Stomach (tissue), 9 donors: Measurements from ENCODE around the gene NISCH. TPM values are rescaled to one million over a fixed set of nuclear protein-coding genes. Genes with fewer than 3 reads are reported as not detected.

ENCODE experiments used
- DNase-seq, 2 donors: peaks; one replicate each; pipeline versions ENCODE4 v3.0.0 to v3.0.0-alpha.2; 2013 to 2019
- H3K27ac ChIP-seq, 5 donors: fragments of 200-600 bp in 4 of 5; sonication (generic) in 4 of 5; one replicate each; pipeline ENCODE4 v1.5.1; 2013 to 2019; ENCODE audit warnings: mild to moderate bottlenecking in 1 of 5, moderate library complexity in 1 of 5
- H3K27me3 ChIP-seq, 3 donors: fragments of 200-600 bp; sonication (generic); one replicate each; pipeline ENCODE4 v1.5.1; 2017 to 2019; ENCODE audit warnings: mixed run types in 1 of 3
- H3K36me3 ChIP-seq, 4 donors: fragments of 200-600 bp; sonication (generic); 1 replicate in 3 of 4; 2 replicates in 1 of 4; pipeline ENCODE4 v1.5.1; 2016 to 2019
- H3K4me1 ChIP-seq, 4 donors: fragments of 200-600 bp; sonication (generic); one replicate each; pipeline ENCODE4 v1.5.1; 2016 to 2019
- H3K4me3 ChIP-seq, 4 donors: fragments of 200-600 bp; sonication (generic) in 3 of 4; one replicate each; pipeline ENCODE4 v1.5.1; 2016 to 2019; ENCODE audit warnings: mild to moderate bottlenecking in 1 of 4
- H3K9me3 ChIP-seq, 4 donors: fragments of 200-600 bp; sonication (generic); one replicate each; pipeline ENCODE4 v1.5.1; 2016 to 2019
- CTCF ChIP-seq, 7 experiments: fragments of 450-650 bp in 4 of 7; fragments of 200-600 bp in 3 of 7; sonication (generic) in 3 of 7; IDR thresholded peaks; one replicate each; pipeline ENCODE4 v1.5.1; 2016 to 2019; ENCODE audit warnings: antibody characterized with exemption in 7 of 7, control low read depth in 2 of 7, mild to moderate bottlenecking in 1 of 7
- EP300 ChIP-seq: sonication (generic); formaldehyde crosslinking; IDR thresholded peaks from one replicate; pipeline ENCODE4 v1.6.1; 2017; ENCODE audit warnings: antibody characterized with exemption
- POLR2A ChIP-seq, 4 donors: fragments of 450-650 bp; IDR thresholded peaks; one replicate each; pipeline ENCODE4 v1.6.1; 2016; ENCODE audit warnings: antibody characterized with exemption in 4 of 4, control low read depth in 2 of 4, mild to moderate bottlenecking in 1 of 4, moderate library complexity in 1 of 4
- POLR2AphosphoS5 ChIP-seq, 3 donors: sonication (generic); formaldehyde crosslinking; IDR thresholded peaks; one replicate each; pipeline ENCODE4 v1.6.1; 2016; ENCODE audit warnings: antibody characterized with exemption in 3 of 3
- WGBS, 5 donors: extraction: QIAGEN DNeasy Blood & Tissue Kit in 3 of 5; methylation state at CpG; one replicate each; pipeline versions ENCODE4 v1.1.5 to v1.1.7; 2013 to 2018; 5-methylcytosine and 5-hydroxymethylcytosine counted together
- intact Hi-C: fragments of 100-400 bp; cut with DNase I; formaldehyde crosslinking; loops from one replicate; pipeline ENCODE4 v1.15.1; 2023; ENCODE audit warnings: low total_unique reads
- polyA plus RNA-seq, 3 donors: library from polyadenylated mRNA; stranded (reverse); fragments of 200-250 nt; gene quantifications; one replicate each; pipeline ENCODE4 v1.2.3, GENCODE V29; 2013
- total RNA-seq, 5 donors: library from RNA; depleted of rRNA; stranded (reverse); fragments of >200 nt; gene quantifications; one replicate each; pipeline versions ENCODE4 v1.1.0 to v1.2.3, GENCODE V29; 2014 to 2016
- donor health status: healthy with polysubstance abuse.
- donor health status: Bipolar disorder and iron deficiency.
- donor health status: healthy.

Gene NISCH
- total and polyA plus RNA-seq, 8 donors = 18.3 to 456 (median 69.9) TPM

GRCh38 chr3:52479037-52479876 lies 23.9 kb downstream of the NISCH start:
- Histone ChIP-seq H3K4me3 (no peak overlapping the region), H3K27ac (no peak overlapping the region), H3K36me3 (peaks cover 80 to 98% (median 97%) of the 10 kb centered on the region in 4 donors), H3K9me3 (no peaks in the 10 kb centered on the region), H3K4me1 (peaks cover 0 to 14% (median 5%) of the 10 kb centered on the region in 4 donors), H3K27me3 (no peaks in the 10 kb centered on the region)
- WGBS, 5 donors = 94 to 98% (median 96%) methylated on average over 7 of the region's 7 CpGs
- no peak for TF ChIP-seq CTCF (IDR thresholded peaks at IDR 0.05)
- no peak for TF ChIP-seq POLR2A (IDR thresholded peaks at IDR 0.05)
- intact Hi-C loops = no loop called here
- no peak for DNase-seq

GRCh38 chr3:52479877-52480575 lies 24.6 kb downstream of the NISCH start:
- peak in 1 of 2 donors; percentile 3 for DNase-seq
- 83 to 93% (median 87%) methylated on average over 15 to 16 of the region's 16 CpGs for WGBS, 5 donors
- TF ChIP-seq CTCF (IDR thresholded peaks at IDR 0.05) = no peak
- Histone ChIP-seq H3K27ac (no peak overlapping the region), H3K4me3 (no peak overlapping the region), H3K9me3 (no peaks in the 10 kb centered on the region), H3K36me3 (peaks cover 75 to 98% (median 96%) of the 10 kb centered on the region in 4 donors), H3K27me3 (no peaks in the 10 kb centered on the region), H3K4me1 (peaks cover 0 to 21% (median 8%) of the 10 kb centered on the region in 4 donors)
- intact Hi-C loops = no loop called here

- no peaks in the 10 kb centered on the region for H3K9me3 ChIP-seq
- H3K4me1 ChIP-seq = peaks cover 0 to 21% (median 8%) of the 10 kb centered on the region in 4 donors
- H3K27me3 ChIP-seq = no peaks in the 10 kb centered on the region
- peak in 1 of 2 donors; percentile 5 for DNase-seq
- 86 to 92% (median 92%) methylated on average over 23 to 27 of the region's 27 CpGs for WGBS, 5 donors
- H3K27ac ChIP-seq = no peak overlapping the region
- peaks cover 72 to 98% (median 96%) of the 10 kb centered on the region in 4 donors for H3K36me3 ChIP-seq
- TF ChIP-seq CTCF (IDR thresholded peaks at IDR 0.05) (no peak), EP300 (no peak), POLR2A (IDR thresholded peaks at IDR 0.05) (no peak), POLR2AphosphoS5 (IDR thresholded peaks at IDR 0.05) (no peak)
- intact Hi-C loops = no loop called here
- H3K4me3 ChIP-seq = no peak overlapping the region
Observed at GRCh38 chr3:52480768-52481715, 25.6 kb downstream of the NISCH start.
